PC-9 (cell line): ENCODE data around the gene LBP. TPM values are rescaled to one million over a fixed set of nuclear protein-coding genes. Genes with fewer than 3 reads are reported as not detected.

ENCODE experiments used
- BruUV-seq: library from RNA; stranded (reverse); fragments of 400-500 nt; replicated peaks from 2 replicates; lab custom pipeline; 2021; lab: Mats Ljungman, UMichigan
- CTCF ChIA-PET: fragments of 300-600 bp; sonication (Branson Sonifier 250); formaldehyde crosslinking; loops from one replicate; lab custom pipeline; 2022; ENCODE audit warnings: antibody characterized with exemption; lab: Charles Lee
- POLR2A ChIA-PET: fragments of 300-600 bp; sonication (Branson Sonifier 250); formaldehyde crosslinking; loops from one replicate; lab custom pipeline; 2022; ENCODE audit warnings: antibody characterized with exemption; ENCODE audit not compliant: unreplicated experiment; lab: Charles Lee
- DNase-seq, 2 experiments: peaks; one replicate each; pipeline versions ENCODE4 v3.0.0 to v3.0.0-alpha.2; 2015 to 2022; ENCODE audit warnings: mixed read lengths in 1 of 2
- H2AFZ ChIP-seq: fragments of 200-600 bp; sonication (generic); 2 replicates; pipeline ENCODE4 v1.8.1; 2017; ENCODE audit warnings: antibody characterized with exemption
- H3F3A ChIP-seq: fragments of 200-600 bp; sonication (generic); 2 replicates; pipeline ENCODE4 v1.8.1; 2017; ENCODE audit warnings: antibody characterized with exemption, mild to moderate bottlenecking, low read depth; ENCODE audit not compliant: insufficient read depth
- H3K27ac ChIP-seq: fragments of 200-600 bp; sonication (generic); 2 replicates; pipeline ENCODE4 v1.6.1; 2016; ENCODE audit warnings: mixed run types
- H3K27me3 ChIP-seq: fragments of 200-600 bp; sonication (generic); 2 replicates; pipeline ENCODE4 v1.6.1; 2016; ENCODE audit warnings: low read depth, mixed run types; ENCODE audit not compliant: insufficient read depth
- H3K36me3 ChIP-seq: fragments of 200-600 bp; sonication (generic); 2 replicates; pipeline ENCODE4 v1.6.1; 2016; ENCODE audit warnings: low read depth, mixed run types
- H3K4me1 ChIP-seq: fragments of 200-600 bp; sonication (generic); replicated peaks from 2 replicates; pipeline ENCODE4 v1.6.1; 2016; ENCODE audit warnings: mixed run types; ENCODE audit not compliant: insufficient read depth
- H3K4me2 ChIP-seq: fragments of 200-600 bp; sonication (generic); 2 replicates; pipeline ENCODE4 v1.6.1; 2017; ENCODE audit warnings: mixed run types
- H3K4me3 ChIP-seq: fragments of 200-600 bp; sonication (generic); 2 replicates; pipeline ENCODE4 v1.6.1; 2016; ENCODE audit warnings: mixed run types
- H3K79me2 ChIP-seq: fragments of 200-600 bp; sonication (generic); 2 replicates; pipeline ENCODE4 v1.6.1; 2017; ENCODE audit warnings: low read depth, mixed run types
- H3K9me2 ChIP-seq: fragments of 200-600 bp; sonication (generic); 2 replicates; pipeline ENCODE4 v1.8.1; 2017; ENCODE audit warnings: mild to moderate bottlenecking; ENCODE audit not compliant: insufficient read depth
- H3K9me3 ChIP-seq: fragments of 200-600 bp; sonication (generic); 2 replicates; pipeline ENCODE4 v1.8.1; 2016; ENCODE audit warnings: low read depth; ENCODE audit not compliant: insufficient read depth
- H4K20me1 ChIP-seq: fragments of 200-600 bp; sonication (generic); 2 replicates; pipeline ENCODE4 v1.8.1; 2017; ENCODE audit not compliant: insufficient read depth
- EZH2 ChIP-seq: fragments of 200-600 bp; sonication (generic); IDR thresholded peaks from 2 replicates; pipeline ENCODE4 v1.8.0; 2017; ENCODE audit warnings: antibody characterized with exemption, low read depth
- intact Hi-C: fragments of 100-400 bp; cut with micrococcal nuclease; formaldehyde crosslinking; loops from one replicate; pipeline ENCODE4 v1.10.0; 2022; ENCODE audit not compliant: unreplicated experiment
- total RNA-seq: library from RNA; stranded (reverse); gene quantifications from 2 replicates; pipeline ENCODE4 v1.2.3, GENCODE V29; 2021
- TF ChIP-seq, protein P1 (sequence below): fragments of 200-600 bp; sonication (generic); conservative IDR thresholded peaks from 2 replicates; pipeline ENCODE4 v1.6.1; 2017; ENCODE audit warnings: mixed run types, antibody characterized with exemption, mild to moderate bottlenecking, moderate library complexity

LBP gene
- total RNA-seq, 1 experiment from 2014 or later, result not detected

- Histone ChIP-seq H3K79me2 (no peaks in the 10 kb centered on the region), H3K27ac (no peak overlapping the region), H3K4me2 (no peak overlapping the region), H3K9me3 (no peaks in the 10 kb centered on the region), H3K4me1 (no peaks in the 10 kb centered on the region), H2AFZ (no peak overlapping the region), H4K20me1 (no peaks in the 10 kb centered on the region), H3F3A (no peaks in the 10 kb centered on the region), H3K27me3 (peaks cover 70% of the 10 kb centered on the region), H3K9me2 (no peaks in the 10 kb centered on the region), H3K36me3 (no peaks in the 10 kb centered on the region), H3K4me3 (no peak overlapping the region)
- TF ChIP-seq, protein P1, sequence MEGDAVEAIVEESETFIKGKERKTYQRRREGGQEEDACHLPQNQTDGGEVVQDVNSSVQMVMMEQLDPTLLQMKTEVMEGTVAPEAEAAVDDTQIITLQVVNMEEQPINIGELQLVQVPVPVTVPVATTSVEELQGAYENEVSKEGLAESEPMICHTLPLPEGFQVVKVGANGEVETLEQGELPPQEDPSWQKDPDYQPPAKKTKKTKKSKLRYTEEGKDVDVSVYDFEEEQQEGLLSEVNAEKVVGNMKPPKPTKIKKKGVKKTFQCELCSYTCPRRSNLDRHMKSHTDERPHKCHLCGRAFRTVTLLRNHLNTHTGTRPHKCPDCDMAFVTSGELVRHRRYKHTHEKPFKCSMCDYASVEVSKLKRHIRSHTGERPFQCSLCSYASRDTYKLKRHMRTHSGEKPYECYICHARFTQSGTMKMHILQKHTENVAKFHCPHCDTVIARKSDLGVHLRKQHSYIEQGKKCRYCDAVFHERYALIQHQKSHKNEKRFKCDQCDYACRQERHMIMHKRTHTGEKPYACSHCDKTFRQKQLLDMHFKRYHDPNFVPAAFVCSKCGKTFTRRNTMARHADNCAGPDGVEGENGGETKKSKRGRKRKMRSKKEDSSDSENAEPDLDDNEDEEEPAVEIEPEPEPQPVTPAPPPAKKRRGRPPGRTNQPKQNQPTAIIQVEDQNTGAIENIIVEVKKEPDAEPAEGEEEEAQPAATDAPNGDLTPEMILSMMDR, result no peak
- no peak for TF ChIP-seq EZH2
- ChIA-PET CTCF (interaction anchor here (0.6 kb wide), 1 partner anchor 376 kb away, joined by 7 read pairs; no protein-coding TSS in a partner anchor), POLR2A (no interaction called here)
- no peak for DNase-seq
- BruUV-seq, result no TSS peak
- intact Hi-C loops, result loop anchor here (10.0 kb wide), 1 partner anchor 404 kb away; no protein-coding TSS in a partner anchor
These were observed 15.0 kb upstream of the LBP start for GRCh38 chr20:38331245-38331644.

DNA sequence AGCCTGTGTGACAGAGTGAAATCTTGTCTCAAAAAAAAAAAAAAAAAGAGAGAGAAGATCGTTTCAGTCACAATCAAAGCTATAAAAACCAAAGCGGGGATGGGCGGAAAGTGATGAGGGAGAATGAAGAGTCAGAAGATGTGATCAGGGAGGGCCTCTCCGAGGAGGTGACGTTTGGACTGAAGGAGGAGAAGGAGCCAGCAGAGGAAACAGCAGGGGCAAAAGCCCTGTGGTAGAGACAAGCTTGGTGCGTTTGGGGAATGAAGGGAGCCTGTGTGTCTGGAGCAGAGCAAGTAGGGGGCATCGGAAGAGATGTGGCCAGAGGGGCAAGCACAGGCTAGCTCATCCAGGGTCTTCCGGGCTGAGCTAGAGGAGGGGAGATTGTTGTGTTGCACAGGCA, 14.5 kb upstream of the LBP start:
- Histone ChIP-seq H4K20me1 (no peaks in the 10 kb centered on the region), H3K36me3 (no peaks in the 10 kb centered on the region), H3K4me3 (no peak overlapping the region), H3F3A (no peaks in the 10 kb centered on the region), H3K4me2 (no peak overlapping the region), H3K9me2 (no peaks in the 10 kb centered on the region), H3K27ac (no peak overlapping the region), H3K4me1 (no peaks in the 10 kb centered on the region), H3K79me2 (no peaks in the 10 kb centered on the region), H2AFZ (no peak overlapping the region), H3K9me3 (no peaks in the 10 kb centered on the region), H3K27me3 (peaks cover 76% of the 10 kb centered on the region)
- no peak for DNase-seq
- BruUV-seq, result no TSS peak
- ChIA-PET CTCF (interaction anchor here (0.6 kb wide), 2 partner anchors 375 to 555 kb away, joined by 3 to 7 read pairs; no protein-coding TSS in a partner anchor), POLR2A (no interaction called here)
- TF ChIP-seq EZH2, result no peak
- TF ChIP-seq, protein P1, result no peak
- intact Hi-C loops, result loop anchor here (10.0 kb wide), 1 partner anchor 403 kb away; no protein-coding TSS in a partner anchor

GRCh38 chr20:38334016-38334415, 12.3 kb upstream of the LBP start:
- Histone ChIP-seq H3F3A (no peaks in the 10 kb centered on the region), H3K4me2 (no peak overlapping the region), H3K4me3 (no peak overlapping the region), H3K36me3 (no peaks in the 10 kb centered on the region), H3K9me2 (no peaks in the 10 kb centered on the region), H3K9me3 (peaks cover 10% of the 10 kb centered on the region; the same call in 1 of the 2 replicates), H2AFZ (no peak overlapping the region), H3K4me1 (no peaks in the 10 kb centered on the region), H4K20me1 (no peaks in the 10 kb centered on the region), H3K27me3 (peaks cover 66% of the 10 kb centered on the region), H3K27ac (no peak overlapping the region), H3K79me2 (no peaks in the 10 kb centered on the region)
- TF ChIP-seq EZH2, result no peak
- TF ChIP-seq, protein P1, result no peak
- DNase-seq, result no peak
- POLR2A ChIA-PET, result no interaction called here
- CTCF ChIA-PET, result no interaction called here
- intact Hi-C loops, result loop anchor here (10.0 kb wide), 1 partner anchor 401 kb away; no protein-coding TSS in a partner anchor
- no TSS peak for BruUV-seq
